Skeletal muscle cell (primary cell): ENCODE data around the gene CARD19.

Source experiments
- DNase-seq: peaks from one replicate; pipeline ENCODE4 v3.0.0-alpha.2; 2010; ENCODE audit warnings: low read depth
- H3K4me3 ChIP-seq: 2 replicates; pipeline ENCODE4 v1.5.1; 2011; ENCODE audit warnings: low read depth, mild to moderate bottlenecking, control low read depth, low read length, moderate library complexity

The CARD19 gene

DNA sequence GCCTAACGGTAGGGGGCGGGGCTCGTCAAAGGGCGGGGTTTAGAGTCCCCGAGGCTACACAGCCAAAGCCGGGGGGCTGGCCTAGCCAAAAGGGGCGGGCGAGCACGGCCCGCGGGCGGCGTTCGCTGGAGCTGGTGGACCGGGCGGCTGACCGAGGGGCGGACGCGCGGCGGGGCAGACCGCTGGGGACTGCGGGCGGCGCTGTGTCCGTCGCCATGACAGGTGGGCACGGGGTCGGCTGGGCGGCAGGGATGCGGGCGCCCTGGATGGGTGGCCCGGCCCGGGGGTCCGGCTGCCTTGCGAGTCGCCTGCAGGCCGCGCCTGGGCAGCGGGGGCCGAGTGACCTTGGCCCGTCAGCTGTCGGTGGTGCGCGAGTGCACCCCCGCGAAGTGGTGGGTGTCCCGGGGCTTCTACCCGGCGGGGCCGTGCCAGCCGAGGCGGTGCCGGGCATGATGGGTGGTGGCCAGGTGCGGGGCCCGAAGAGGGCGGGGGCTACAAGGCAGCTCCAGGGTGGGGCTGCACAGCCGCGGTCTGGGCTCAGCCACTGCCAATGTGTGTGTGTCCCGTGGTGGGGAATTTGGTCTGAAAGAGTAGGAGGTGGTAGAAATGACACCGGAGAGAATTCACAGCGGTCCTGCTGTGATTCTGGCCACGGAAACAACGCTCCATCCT is at the start of gene CARD19:
CARD19 (plus strand) TSS at position 87 of the 672 bp plus-strand sequence; CDS start at position 216, 129 bp downstream.
- no peak for DNase-seq
- H3K4me3 ChIP-seq, result peak within 1 kb of the TSS; percentile 81

DNA sequence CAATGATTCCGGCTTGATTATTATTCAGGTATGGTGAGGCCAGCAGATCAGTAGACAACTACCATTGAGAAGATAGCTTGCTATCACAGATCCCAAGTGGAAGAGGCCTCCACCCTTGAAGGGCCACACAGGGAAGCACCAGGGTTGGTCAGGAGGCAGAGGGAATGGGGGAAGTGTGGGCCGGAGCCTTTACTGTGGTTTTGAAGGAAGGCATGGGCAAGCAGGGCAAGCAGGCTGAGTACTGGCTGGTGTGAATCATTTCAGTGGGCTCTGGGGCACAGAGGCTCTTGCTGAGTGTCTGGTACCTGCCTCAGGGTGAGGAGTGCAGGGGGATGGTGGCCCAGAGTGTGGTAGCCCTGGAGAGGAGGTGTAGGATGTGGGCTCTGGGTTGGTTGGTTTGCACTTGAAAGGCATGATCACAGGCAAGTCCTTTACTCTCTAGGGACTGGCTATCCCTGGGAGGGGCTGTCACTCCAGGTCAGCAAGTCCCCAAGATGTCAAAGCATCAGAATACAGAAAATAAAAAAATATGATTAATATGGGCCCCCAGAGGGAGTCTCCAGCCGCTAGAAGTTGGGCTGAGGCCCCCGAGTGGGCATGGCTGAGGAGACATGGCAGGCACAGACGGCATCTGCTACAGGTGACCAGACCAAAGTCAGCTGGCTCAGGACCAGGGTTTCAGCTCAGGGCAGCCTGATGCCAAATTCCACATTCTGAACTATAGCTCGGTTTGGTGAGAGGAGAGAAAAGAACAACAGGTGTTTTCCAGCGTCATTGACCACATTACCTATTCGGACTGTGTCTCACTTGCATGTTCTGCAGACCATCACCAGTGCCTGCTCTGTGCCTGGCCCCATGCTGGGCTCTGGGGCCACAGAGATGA is 47.2 kb upstream of the CARD19 start:
- no peak overlapping the region for H3K4me3 ChIP-seq
- no peak for DNase-seq

GRCh38 chr9:93049491-93049890 is 46.5 kb upstream of the CARD19 start:
- no peak overlapping the region for H3K4me3 ChIP-seq
- DNase-seq, result no peak

DNA sequence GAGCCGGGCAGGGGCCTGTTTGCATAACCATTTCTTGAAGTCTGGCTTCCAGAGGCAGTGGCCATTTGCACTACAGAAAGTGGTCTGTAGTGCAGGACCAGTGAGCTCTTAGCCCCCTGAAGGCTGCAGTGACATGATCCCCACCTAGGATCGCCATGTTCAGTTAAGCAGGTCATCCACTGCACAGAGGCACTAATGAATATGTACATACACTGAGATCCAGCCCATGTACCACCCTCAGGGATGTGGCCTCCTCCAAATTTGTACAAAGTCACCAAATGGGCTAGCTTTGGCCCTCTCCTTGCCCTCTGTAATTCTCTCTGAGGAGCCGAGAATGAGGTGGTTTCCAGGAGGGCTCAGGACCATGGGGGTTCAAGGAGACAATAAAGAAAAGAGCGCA is 45.8 kb upstream of the CARD19 start:
- no peak for DNase-seq
- H3K4me3 ChIP-seq, result no peak overlapping the region

- no peak for DNase-seq
These were observed 44.3 kb upstream of the CARD19 start for GRCh38 chr9:93051680-93052089.

GRCh38 chr9:93052791-93053540 is 43.1 kb upstream of the CARD19 start:
- no peak overlapping the region for H3K4me3 ChIP-seq
- DNase-seq, result no peak

More at GRCh38 chr9:93051680-93052089, 44.3 kb upstream of the CARD19 start:
- H3K4me3 ChIP-seq, result no peak overlapping the region

- no peak for DNase-seq
- no peak overlapping the region for H3K4me3 ChIP-seq
These were observed 42.2 kb upstream of the CARD19 start for GRCh38 chr9:93053781-93054331.

- no peak for DNase-seq
- no peak overlapping the region for H3K4me3 ChIP-seq
These were observed 41.0 kb upstream of the CARD19 start for GRCh38 chr9:93054758-93055704.

DNA sequence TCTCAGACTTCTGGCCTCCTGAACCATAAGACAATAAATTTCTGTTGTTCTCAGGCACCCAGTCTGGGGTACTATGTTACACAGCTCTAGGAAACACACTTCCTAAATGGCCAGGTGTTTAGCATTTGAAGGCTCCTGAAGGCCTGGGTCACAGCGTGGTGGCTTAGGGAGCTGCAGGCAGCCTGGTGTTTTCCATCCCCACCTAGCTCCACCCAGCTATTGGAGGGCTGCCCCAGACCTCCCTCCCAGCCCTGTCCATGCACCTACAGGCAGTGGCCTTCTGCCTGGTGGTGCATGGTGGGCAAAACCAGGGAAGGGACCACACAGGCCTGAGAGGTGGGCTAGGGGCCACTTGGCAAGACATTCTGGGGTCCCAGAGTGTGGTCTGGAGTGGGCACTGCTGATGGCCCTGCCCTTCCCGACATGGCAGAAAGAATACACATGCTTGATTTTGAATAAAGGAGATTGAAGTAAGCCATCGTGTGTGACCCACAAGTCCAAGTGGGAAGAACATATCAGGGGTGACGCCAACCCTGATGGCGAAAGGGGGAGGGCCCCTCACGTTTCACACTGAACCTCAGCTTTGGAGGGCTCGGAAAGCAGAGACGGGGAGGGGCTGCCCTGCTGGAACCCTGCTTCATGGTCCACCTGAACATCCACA is 38.8 kb upstream of the CARD19 start:
- H3K4me3 ChIP-seq, result no peak overlapping the region
- DNase-seq, result no peak

DNA sequence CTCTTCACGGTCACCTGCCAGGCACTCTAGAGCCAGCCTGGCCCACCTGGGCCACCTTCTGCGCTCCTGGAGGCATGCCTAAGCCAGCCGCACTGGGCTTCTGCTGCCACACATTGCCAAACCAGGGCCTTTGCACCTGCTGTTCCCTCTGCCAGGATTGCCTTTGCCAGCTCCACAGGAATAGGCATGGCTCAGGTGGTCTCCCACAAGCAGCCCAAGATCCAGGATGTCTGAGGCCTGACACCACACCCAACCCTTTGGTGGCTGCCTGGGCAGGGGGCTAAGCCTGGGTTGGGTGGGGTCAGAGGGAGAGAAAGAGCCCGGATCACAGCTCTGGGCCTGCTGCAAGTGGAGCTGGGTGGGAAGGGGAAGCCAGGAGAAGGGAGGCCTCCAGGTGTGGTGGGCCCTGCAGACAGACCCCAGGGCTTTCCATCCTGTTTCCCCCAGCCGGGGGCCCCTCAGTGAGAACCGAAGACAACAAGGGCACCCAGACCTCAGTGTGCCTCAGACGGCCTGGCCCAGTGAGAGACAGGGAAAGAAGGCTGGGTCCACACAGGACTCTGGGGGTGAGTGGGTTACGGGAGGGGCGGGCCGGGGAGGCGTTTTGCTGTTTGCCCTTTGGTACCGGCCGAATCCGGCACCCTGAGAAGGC is 38.2 kb upstream of the CARD19 start:
- H3K4me3 ChIP-seq, result no peak overlapping the region
- no peak for DNase-seq

DNA sequence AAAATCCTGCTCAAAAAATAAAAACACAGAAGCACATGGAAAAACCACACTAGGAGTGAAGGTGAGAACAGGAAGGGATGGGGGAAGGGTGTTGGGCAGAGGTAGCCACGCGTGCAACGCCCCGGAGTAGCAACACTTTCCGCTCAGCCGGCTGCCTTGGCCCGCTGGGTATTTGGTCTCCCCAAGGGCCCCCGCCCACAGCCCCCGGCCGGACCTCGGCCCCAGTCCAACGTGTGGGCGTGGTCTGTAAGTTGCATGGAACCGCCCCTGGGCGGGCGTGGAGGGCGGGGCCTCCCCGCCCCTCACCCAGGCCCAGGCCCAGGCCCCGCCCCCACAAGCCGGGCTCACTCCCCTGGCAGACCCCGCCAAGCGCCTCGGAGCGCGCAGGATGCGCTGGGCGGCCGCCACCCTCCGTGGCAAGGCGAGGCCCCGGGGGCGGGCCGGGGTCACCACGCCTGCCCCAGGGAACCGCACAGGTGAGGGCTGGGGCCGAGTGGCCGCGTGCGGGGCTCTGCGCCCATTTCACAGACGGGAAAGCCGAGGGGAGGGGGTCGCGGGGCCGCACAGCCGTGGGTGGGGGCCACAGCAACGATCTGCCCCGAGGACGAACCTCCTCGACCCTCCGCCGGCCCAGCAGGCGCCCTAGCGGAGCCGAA is 37.5 kb upstream of the CARD19 start, which contains the start of gene SUSD3:
SUSD3 (plus strand) TSS at position 347 of the 656 bp plus-strand sequence; CDS start at position 389, 42 bp downstream.
- peak within 1 kb of the TSS; percentile 30 for H3K4me3 ChIP-seq
- DNase-seq, result no peak

DNA sequence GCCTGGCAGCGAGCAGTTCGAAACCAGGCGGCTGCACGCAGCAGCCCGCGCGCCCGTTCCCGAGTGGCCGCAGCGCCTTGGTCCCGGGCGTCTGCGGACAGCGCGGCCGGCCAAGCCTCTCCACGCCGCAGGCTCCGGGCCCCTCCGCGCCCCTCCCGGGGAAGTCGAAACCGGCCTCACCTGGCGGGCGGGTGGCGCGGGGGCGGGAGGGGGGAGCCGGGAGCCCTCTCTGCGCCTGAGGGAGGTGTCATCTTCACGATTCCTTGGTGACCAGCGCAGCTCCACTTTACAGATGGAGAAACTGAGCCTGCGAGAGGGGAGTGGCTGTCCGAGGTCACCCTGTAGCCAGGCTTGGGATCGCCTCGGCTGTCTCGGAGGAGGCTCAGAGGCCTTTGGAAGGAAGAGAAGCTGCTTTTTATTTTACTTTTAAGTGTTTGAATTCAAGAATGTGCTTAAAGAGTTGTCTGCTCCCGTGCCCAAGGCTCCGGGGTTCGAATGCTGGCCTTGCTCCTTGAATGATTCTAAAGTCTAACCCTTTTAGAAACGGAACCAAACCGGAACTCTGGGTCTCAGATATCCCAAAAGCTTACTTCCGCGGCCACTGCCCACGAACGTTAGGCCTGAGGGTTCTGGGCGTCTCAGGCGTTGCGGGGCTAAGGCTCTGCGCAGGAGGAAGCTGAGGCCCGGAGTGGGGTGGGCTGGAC is 36.9 kb upstream of the CARD19 start:
- DNase-seq, result no peak
- H3K4me3 ChIP-seq, result peak overlapping the region; percentile 30

- no peak overlapping the region for H3K4me3 ChIP-seq
- no peak for DNase-seq
These were observed 36.1 kb upstream of the CARD19 start for GRCh38 chr9:93059715-93060578.

- H3K4me3 ChIP-seq, result no peak overlapping the region
- DNase-seq, result no peak
These were observed 35.2 kb upstream of the CARD19 start for GRCh38 chr9:93060746-93061259.

- DNase-seq, result no peak
- no peak overlapping the region for H3K4me3 ChIP-seq
These were observed 34.7 kb upstream of the CARD19 start for GRCh38 chr9:93061260-93061751.
